ENCODE data around the gene M1AP.

DNA sequence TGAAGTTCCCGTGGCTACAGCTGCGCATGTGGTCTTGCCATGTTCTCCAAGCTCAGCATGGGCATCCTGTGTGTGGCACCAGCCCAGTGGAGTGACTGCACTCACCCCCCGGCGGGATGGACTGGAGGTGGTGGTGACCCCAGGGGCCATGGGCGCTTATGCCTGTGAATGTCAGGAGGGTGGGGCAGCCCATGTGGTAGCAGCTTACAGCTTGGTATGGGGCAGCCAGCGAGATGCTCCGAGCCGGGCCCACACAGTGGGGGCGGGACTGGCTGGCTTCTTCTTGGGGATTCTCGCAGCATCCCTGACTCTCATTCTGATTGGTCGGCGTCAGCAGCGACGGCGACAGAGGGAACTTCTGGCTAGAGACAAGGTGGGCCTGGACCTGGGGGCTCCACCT lies 31.5 kb upstream of the M1AP start:
- TF ChIP-seq ZFP36 (IDR thresholded peaks at IDR 0.05; ENCODE audit: borderline replicate concordance, partially characterized antibody) = no peak
- TF ChIP-seq, protein P1, sequence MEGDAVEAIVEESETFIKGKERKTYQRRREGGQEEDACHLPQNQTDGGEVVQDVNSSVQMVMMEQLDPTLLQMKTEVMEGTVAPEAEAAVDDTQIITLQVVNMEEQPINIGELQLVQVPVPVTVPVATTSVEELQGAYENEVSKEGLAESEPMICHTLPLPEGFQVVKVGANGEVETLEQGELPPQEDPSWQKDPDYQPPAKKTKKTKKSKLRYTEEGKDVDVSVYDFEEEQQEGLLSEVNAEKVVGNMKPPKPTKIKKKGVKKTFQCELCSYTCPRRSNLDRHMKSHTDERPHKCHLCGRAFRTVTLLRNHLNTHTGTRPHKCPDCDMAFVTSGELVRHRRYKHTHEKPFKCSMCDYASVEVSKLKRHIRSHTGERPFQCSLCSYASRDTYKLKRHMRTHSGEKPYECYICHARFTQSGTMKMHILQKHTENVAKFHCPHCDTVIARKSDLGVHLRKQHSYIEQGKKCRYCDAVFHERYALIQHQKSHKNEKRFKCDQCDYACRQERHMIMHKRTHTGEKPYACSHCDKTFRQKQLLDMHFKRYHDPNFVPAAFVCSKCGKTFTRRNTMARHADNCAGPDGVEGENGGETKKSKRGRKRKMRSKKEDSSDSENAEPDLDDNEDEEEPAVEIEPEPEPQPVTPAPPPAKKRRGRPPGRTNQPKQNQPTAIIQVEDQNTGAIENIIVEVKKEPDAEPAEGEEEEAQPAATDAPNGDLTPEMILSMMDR (IDR thresholded peaks at IDR 0.05) = no peak
- TF ChIP-seq POLR2A (IDR thresholded peaks at IDR 0.05; ENCODE audit: low read length) = 0 out of 2 replicates have a peak, but pooled peaks have one; percentile 9
- no peak for TF ChIP-seq RNF2 (IDR thresholded peaks at IDR 0.05; ENCODE audit: borderline replicate concordance, low read depth)
- TF ChIP-seq MYC (IDR thresholded peaks at IDR 0.05; ENCODE audit: borderline replicate concordance, low read length) = no peak
- no peak for TF ChIP-seq MAFK (IDR thresholded peaks at IDR 0.05; ENCODE audit: partially characterized antibody)
- TF ChIP-seq EP300 (IDR thresholded peaks at IDR 0.05) = no peak
- no peak for TF ChIP-seq EHF (CRISPR knock-in tag; IDR thresholded peaks at IDR 0.05)
- no peak for TF ChIP-seq POLR2AphosphoS2 (conservative IDR thresholded peaks at IDR 0.05; ENCODE audit: low read length)
- no peak for TF ChIP-seq CEBPB (IDR thresholded peaks at IDR 0.05)
- no peak for TF ChIP-seq JUN (IDR thresholded peaks at IDR 0.05)
- no peak for TF ChIP-seq RCOR1 (IDR thresholded peaks at IDR 0.05; ENCODE audit: low read depth, low read length)
